CD8-positive, alpha-beta memory T cell (primary cell): Measurements from ENCODE around the gene PDC. TPM values are rescaled to one million over a fixed set of nuclear protein-coding genes. Genes with fewer than 3 reads are reported as not detected.
A peak's percentile ranks its signal among the peaks of the same experiment; 100 is the strongest.
"Not testable (repeated sequence)": the region's sequence is repeated elsewhere in the genome, so short reads cannot be mapped to it uniquely, and the experiment has no call there.

Experiments used
- CTCF ChIA-PET: fragments of 350-600 bp; sonication (Branson Sonifier 250); formaldehyde crosslinking; loops from one replicate; lab custom pipeline; 2021; ENCODE audit warnings: antibody characterized with exemption; lab: Charles Lee
- POLR2A ChIA-PET: fragments of 350-600 bp; sonication (Branson Sonifier 250); formaldehyde crosslinking; loops from one replicate; lab custom pipeline; 2021; ENCODE audit warnings: antibody characterized with exemption; lab: Charles Lee
- DNase-seq, 5 donors: peaks; one replicate each; pipeline versions ENCODE4 v3.0.0 to v3.0.0-alpha.2; 2020 to 2022; ENCODE audit warnings: mixed read lengths in 1 of 5
- H3K27ac ChIP-seq: one replicate; pipeline ENCODE4 v1.7.0; 2013; ENCODE audit warnings: low read depth, mild to moderate bottlenecking, low read length, moderate library complexity
- H3K27me3 ChIP-seq: 2 replicates; pipeline ENCODE4 v1.7.0; 2013; ENCODE audit warnings: low read length, mild to moderate bottlenecking; ENCODE audit not compliant: insufficient read depth, poor library complexity, severe bottlenecking
- H3K36me3 ChIP-seq: 2 replicates; pipeline ENCODE4 v1.7.0; 2013; ENCODE audit warnings: mild to moderate bottlenecking, low read length, moderate library complexity; ENCODE audit not compliant: insufficient read depth
- H3K4me1 ChIP-seq: 2 replicates; pipeline ENCODE4 v1.7.0; 2013; ENCODE audit warnings: mild to moderate bottlenecking, low read length, moderate library complexity; ENCODE audit not compliant: insufficient read depth
- H3K4me3 ChIP-seq: 2 replicates; pipeline ENCODE4 v1.7.0; 2013; ENCODE audit warnings: mild to moderate bottlenecking, low read length
- H3K9me3 ChIP-seq: 2 replicates; pipeline ENCODE4 v1.7.0; 2013; ENCODE audit warnings: mild to moderate bottlenecking, low read length
- H3K27ac Mint-ChIP-seq, 8 donors: one replicate each; pipeline ENCODE4 v1.8.0; 2020 to 2021; ENCODE audit warnings: mixed read lengths in 8 of 8, mild to moderate bottlenecking in 6 of 8, inconsistent platforms in 3 of 8, moderate library complexity in 3 of 8
- H3K27me3 Mint-ChIP-seq, 2 donors: one replicate each; pipeline ENCODE4 v1.8.0; 2020 to 2021; ENCODE audit warnings: mixed read lengths in 2 of 2, mild to moderate bottlenecking in 1 of 2, moderate library complexity in 1 of 2
- H3K36me3 Mint-ChIP-seq, 3 donors: one replicate each; pipeline ENCODE4 v1.8.0; 2020 to 2021; ENCODE audit warnings: mixed read lengths in 3 of 3, inconsistent platforms in 1 of 3, mild to moderate bottlenecking in 1 of 3
- H3K4me1 Mint-ChIP-seq, 3 donors: one replicate each; pipeline ENCODE4 v1.8.0; 2020 to 2021; ENCODE audit warnings: mixed read lengths in 3 of 3, inconsistent platforms in 1 of 3, mild to moderate bottlenecking in 1 of 3
- H3K4me3 Mint-ChIP-seq, 7 donors: one replicate each; pipeline ENCODE4 v1.8.0; 2020 to 2021; ENCODE audit warnings: mixed read lengths in 7 of 7, mild to moderate bottlenecking in 6 of 7, moderate library complexity in 4 of 7, inconsistent platforms in 2 of 7
- H3K9me3 Mint-ChIP-seq, 5 donors: one replicate each; pipeline ENCODE4 v1.8.0; 2020 to 2022; ENCODE audit warnings: mixed read lengths in 5 of 5, mild to moderate bottlenecking in 3 of 5, moderate library complexity in 2 of 5, inconsistent platforms in 1 of 5
- polyA plus RNA-seq: library from polyadenylated mRNA; unstranded; fragments of 300-500 nt; fragmentation: Illumina TruSeq; gene quantifications from one replicate; pipeline ENCODE4 v1.2.3, GENCODE V29; 2021
- total RNA-seq, 2 experiments: library from RNA; stranded (reverse); gene quantifications; one replicate each; pipeline ENCODE4 v1.2.3, GENCODE V29; 2021

PDC gene
- total and polyA plus RNA-seq, 3 experiments from 2014 or later, result not detected

DNA sequence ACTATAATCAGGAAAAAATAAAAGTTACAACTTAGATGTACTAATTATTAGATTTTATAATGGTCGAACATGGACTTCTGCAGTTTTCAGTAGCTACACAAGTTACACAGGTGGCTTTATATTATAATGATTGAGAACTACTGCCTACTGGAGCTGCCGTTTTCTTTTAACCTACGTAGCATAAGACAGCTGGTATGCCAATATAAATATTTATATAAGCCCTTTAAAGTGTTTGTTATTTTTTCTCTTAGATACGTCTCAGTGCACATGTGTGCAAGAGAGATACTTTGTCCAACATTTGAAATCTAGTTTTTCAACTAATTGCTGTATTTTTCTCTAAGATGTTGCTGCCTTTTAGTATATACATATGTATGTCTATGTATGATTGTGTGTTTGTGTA, 42.4 kb downstream of the PDC start:
- DNase-seq, result no peak
- Histone ChIP-seq H3K27ac (no peak overlapping the region), H3K27me3 (no peaks in the 10 kb centered on the region), H3K9me3 (no peaks in the 10 kb centered on the region), H3K4me3 (no peak overlapping the region), H3K4me1 (no peaks in the 10 kb centered on the region), H3K36me3 (no peaks in the 10 kb centered on the region)
- peaks cover 3 to 25% (median 23%) of the 10 kb centered on the region in 3 donors for H3K36me3 Mint-ChIP-seq
- H3K27ac Mint-ChIP-seq, result peak overlapping the region in 1 of 8 donors; percentile 76
- no peak overlapping the region for H3K4me3 Mint-ChIP-seq
- ChIA-PET POLR2A (no interaction called here), CTCF (interaction anchor here (1.2 to 2.6 kb wide), 2 partner anchors 8 to 12 kb away, joined by 3 to 6 read pairs; no protein-coding TSS in a partner anchor)
- no peaks in the 10 kb centered on the region for H3K9me3 Mint-ChIP-seq
- H3K4me1 Mint-ChIP-seq, result peaks cover 0 to 11% (median 4%) of the 10 kb centered on the region in 3 donors
- no peaks in the 10 kb centered on the region for H3K27me3 Mint-ChIP-seq

- Histone ChIP-seq H3K27ac (no peak overlapping the region), H3K4me1 (no peaks in the 10 kb centered on the region), H3K4me3 (no peak overlapping the region), H3K9me3 (no peaks in the 10 kb centered on the region), H3K27me3 (no peaks in the 10 kb centered on the region), H3K36me3 (no peaks in the 10 kb centered on the region)
- no peak overlapping the region for H3K27ac Mint-ChIP-seq
- H3K4me1 Mint-ChIP-seq, result no peaks in the 10 kb centered on the region
- no peak for DNase-seq
- no peak overlapping the region for H3K4me3 Mint-ChIP-seq
- POLR2A ChIA-PET, result no interaction called here
- peaks cover 0 to 35% (median 5%) of the 10 kb centered on the region in 3 donors for H3K36me3 Mint-ChIP-seq
- no peaks in the 10 kb centered on the region for H3K27me3 Mint-ChIP-seq
- CTCF ChIA-PET, result no interaction called here
- no peaks in the 10 kb centered on the region for H3K9me3 Mint-ChIP-seq
These were observed 47.6 kb downstream of the PDC start for GRCh38 chr1:186413319-186413718.

GRCh38 chr1:186409091-186409490, 51.8 kb downstream of the PDC start:
- DNase-seq, result no peak
- no peak overlapping the region for H3K27ac ChIP-seq
- Mint-ChIP-seq H3K4me3 (no peak overlapping the region), H3K4me1 (no peaks in the 10 kb centered on the region), H3K27ac (no peak overlapping the region), H3K27me3 (no peaks in the 10 kb centered on the region), H3K9me3 (no peaks in the 10 kb centered on the region), H3K36me3 (peaks cover 4 to 63% (median 16%) of the 10 kb centered on the region in 3 donors)
- no peaks in the 10 kb centered on the region for H3K27me3 ChIP-seq
- POLR2A ChIA-PET, result no interaction called here
- H3K4me3 ChIP-seq, result no peak overlapping the region
- H3K9me3 ChIP-seq, result no peaks in the 10 kb centered on the region
- no peaks in the 10 kb centered on the region for H3K4me1 ChIP-seq
- peaks cover 4% of the 10 kb centered on the region for H3K36me3 ChIP-seq
- CTCF ChIA-PET, result interaction anchor here (1.4 kb wide), 1 partner anchor 12 kb away, joined by 3 read pairs; no protein-coding TSS in a partner anchor

DNA sequence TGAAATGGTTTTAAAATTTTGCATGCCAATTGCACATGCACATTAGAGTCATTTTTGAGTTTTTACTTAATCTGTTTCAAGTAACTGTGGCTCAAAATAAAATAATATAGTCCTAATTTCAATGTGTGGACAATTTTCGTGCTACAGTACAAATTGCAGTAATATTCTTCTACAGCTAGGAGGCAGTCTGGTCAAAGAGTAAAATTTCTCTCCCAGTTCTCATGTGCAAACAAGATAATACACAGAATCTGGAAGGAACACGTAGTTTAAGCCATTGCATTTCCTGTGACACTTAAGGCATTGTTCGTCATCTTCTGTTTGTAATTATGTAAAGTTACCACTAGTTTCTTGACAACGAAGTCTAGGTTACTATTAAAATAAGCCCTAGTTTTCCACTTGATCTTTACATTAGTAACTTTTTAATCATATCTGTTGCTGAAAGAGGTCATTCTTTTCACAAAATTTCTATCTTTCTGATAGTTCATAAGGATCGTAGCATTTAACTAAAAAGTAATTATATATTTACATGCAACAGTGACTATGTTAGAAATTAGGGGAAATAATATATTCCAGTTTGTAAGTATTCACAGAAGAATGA, 56.4 kb downstream of the PDC start:
- Histone ChIP-seq H3K27ac (no peak overlapping the region), H3K36me3 (peaks cover 8% of the 10 kb centered on the region), H3K27me3 (no peaks in the 10 kb centered on the region), H3K4me1 (no peaks in the 10 kb centered on the region), H3K4me3 (no peak overlapping the region), H3K9me3 (no peaks in the 10 kb centered on the region)
- H3K9me3 Mint-ChIP-seq, result no peaks in the 10 kb centered on the region
- H3K27me3 Mint-ChIP-seq, result no peaks in the 10 kb centered on the region
- CTCF ChIA-PET, result no interaction called here
- POLR2A ChIA-PET, result no interaction called here
- H3K36me3 Mint-ChIP-seq, result peaks cover 8 to 64% (median 23%) of the 10 kb centered on the region in 3 donors
- no peaks in the 10 kb centered on the region for H3K4me1 Mint-ChIP-seq
- peak in 2 of 5 donors; percentile 21 to 41 for DNase-seq
- no peak overlapping the region for H3K4me3 Mint-ChIP-seq
- peak overlapping the region in 2 of 8 donors; percentile 22 to 29 for H3K27ac Mint-ChIP-seq

- Mint-ChIP-seq H3K4me1 (no peaks in the 10 kb centered on the region), H3K4me3 (no peak overlapping the region), H3K27me3 (no peaks in the 10 kb centered on the region), H3K27ac (peak overlapping the region in 2 of 8 donors; percentile 1 to 15), H3K36me3 (peaks cover 8 to 63% (median 25%) of the 10 kb centered on the region in 3 donors), H3K9me3 (no peaks in the 10 kb centered on the region)
- Histone ChIP-seq H3K27ac (no peak overlapping the region), H3K27me3 (no peaks in the 10 kb centered on the region), H3K9me3 (no peaks in the 10 kb centered on the region), H3K4me1 (no peaks in the 10 kb centered on the region), H3K4me3 (no peak overlapping the region), H3K36me3 (peaks cover 8% of the 10 kb centered on the region)
- no peak for DNase-seq
- POLR2A ChIA-PET, result no interaction called here
- CTCF ChIA-PET, result no interaction called here
These were observed 57.3 kb downstream of the PDC start for GRCh38 chr1:186403632-186404031.

- POLR2A ChIA-PET, CTCF ChIA-PET, H3K4me1 ChIP-seq, H3K4me3 Mint-ChIP-seq, H3K4me1 Mint-ChIP-seq, H3K27me3 ChIP-seq, H3K36me3 ChIP-seq, H3K27ac ChIP-seq, H3K9me3 Mint-ChIP-seq, DNase-seq, H3K4me3 ChIP-seq, H3K27me3 Mint-ChIP-seq, H3K9me3 ChIP-seq: not testable (repeated sequence)
- Mint-ChIP-seq H3K36me3 (peaks cover 4 to 57% (median 17%) of the 10 kb centered on the region in 3 donors), H3K27ac (peak overlapping the region in 3 of 8 donors; percentile 33 to 63 (median 38))
These were observed 59.5 kb downstream of the PDC start for GRCh38 chr1:186401446-186401845.

Other genes with a start within 250 kb of the PDC start
- gene PRG4, start 164.8 kb downstream of the PDC start, total RNA-seq, result under 1 TPM in 1 of 2 experiments, not detected in 1; 0.04 TPM
- gene PRG4, start 164.8 kb downstream of the PDC start, polyA plus RNA-seq, result 0.07 TPM
- gene TPR, start 85.9 kb downstream of the PDC start, total RNA-seq, result 100 to 1,000 TPM; 111 to 117 TPM
- gene TPR, start 85.9 kb downstream of the PDC start, polyA plus RNA-seq, result 73.4 TPM
- 10 to 100 TPM; 16.0 to 16.3 TPM for gene ODR4, start 85.3 kb downstream of the PDC start, total RNA-seq
- gene ODR4, start 85.3 kb downstream of the PDC start, polyA plus RNA-seq, result 9.9 TPM
- 1 to 10 TPM; 3.1 to 3.7 TPM for gene PTGS2, start 219.3 kb upstream of the PDC start, total RNA-seq
- not detected for gene PTGS2, start 219.3 kb upstream of the PDC start, polyA plus RNA-seq